Mucosa of descending colon (tissue), 3 donors: ENCODE data around the gene KRTAP21-2. TPM values are rescaled to one million over a fixed set of nuclear protein-coding genes. Genes with fewer than 3 reads are reported as not detected.

Experiments used
- ATAC-seq: fragments of 200-7000 bp; cut with Tn5 transposase; one replicate; pipeline ENCODE4 v1.9.1; 2020; ENCODE audit warnings: mild to moderate bottlenecking, moderate library complexity
- DNase-seq, 3 donors: peaks; one replicate each; pipeline ENCODE4 v3.0.0-alpha.2; 2020
- H3K36me3 ChIP-seq: fragments of 200-600 bp; one replicate; pipeline ENCODE4 v1.8.0; 2021; ENCODE audit warnings: low read depth, mild to moderate bottlenecking
- H3K4me1 ChIP-seq: fragments of 200-600 bp; one replicate; pipeline ENCODE4 v1.8.0; 2021; ENCODE audit warnings: low read depth, mild to moderate bottlenecking
- H3K4me3 ChIP-seq: fragments of 200-600 bp; one replicate; pipeline ENCODE4 v1.8.0; 2021; ENCODE audit warnings: mild to moderate bottlenecking
- H3K9me3 ChIP-seq: fragments of 200-600 bp; one replicate; pipeline ENCODE4 v1.8.0; 2021; ENCODE audit warnings: mild to moderate bottlenecking
- intact Hi-C, 2 donors: fragments of 100-400 bp; cut with DNase I in 1 of 2; cut with micrococcal nuclease in 1 of 2; formaldehyde crosslinking; loops; one replicate each; pipeline versions ENCODE4 v1.11.0 to v1.11.1; 2022; cut with DNase I, micrococcal nuclease
- long read RNA-seq, 2 donors: library from polyadenylated mRNA; unstranded; transcript quantifications; one replicate each; pipeline ENCODE4 v2.0.0, GENCODE V29; 2019 to 2021
- total RNA-seq, 3 donors: library from RNA; stranded (reverse); fragmentation: NEBNext Ultra II Directional in 2 of 3; extraction: Animal tissue kit (Norgen Biotek cat#: 25700) in 2 of 3; gene quantifications; one replicate each; pipeline versions ENCODE4 v1.2.1 to v1.2.4, GENCODE V29; 2021 to 2023
- TF ChIP-seq, protein P1 (sequence below): fragments of 200-600 bp; IDR thresholded peaks from one replicate; pipeline ENCODE4 v1.8.0; 2022; ENCODE audit warnings: antibody characterized with exemption, mild to moderate bottlenecking
- donor health status: DM: no; HTN: no; CAD: no; lungs with moderate emphysema.
- donor health status: DM: no; HTN: no; CAD: no.
- donor health status: DM: no; HTN: yes; CAD: no.

KRTAP21-2 gene
- not detected for total RNA-seq
- long read RNA-seq, donor 1, result 0 reads
- long read RNA-seq, donor 2, result 0 reads

DNA sequence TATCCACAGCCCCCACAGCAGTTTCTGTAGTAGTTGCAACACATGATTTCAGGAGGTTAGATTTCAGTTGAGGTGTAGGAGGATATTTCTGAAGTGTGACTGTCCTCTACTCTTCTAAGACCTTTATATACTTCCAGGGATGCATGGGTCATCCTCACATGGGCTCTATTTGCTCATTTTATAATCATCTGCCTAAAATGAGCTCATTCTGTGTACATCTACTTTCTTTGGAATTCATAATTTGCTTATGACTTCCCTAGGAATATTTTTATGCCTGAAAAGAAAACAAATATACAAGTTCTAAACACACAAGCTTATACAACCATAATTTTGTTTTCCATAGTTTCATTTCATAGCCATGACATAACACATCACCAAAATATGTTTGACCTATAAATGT, at the start of gene KRTAP21-2:
TSS of gene KRTAP21-2 (minus strand) at position 101 of the 400 bp plus-strand sequence. CDS start at position 44, 57 bp downstream.
- Histone ChIP-seq H3K9me3 (peaks cover 47% of the 10 kb centered on the region), H3K4me3 (no peak within 1 kb of the TSS), H3K4me1 (no peaks in the 10 kb centered on the region), H3K36me3 (no peaks in the 10 kb centered on the region)
- ATAC-seq, result no peak
- TF ChIP-seq, protein P1, sequence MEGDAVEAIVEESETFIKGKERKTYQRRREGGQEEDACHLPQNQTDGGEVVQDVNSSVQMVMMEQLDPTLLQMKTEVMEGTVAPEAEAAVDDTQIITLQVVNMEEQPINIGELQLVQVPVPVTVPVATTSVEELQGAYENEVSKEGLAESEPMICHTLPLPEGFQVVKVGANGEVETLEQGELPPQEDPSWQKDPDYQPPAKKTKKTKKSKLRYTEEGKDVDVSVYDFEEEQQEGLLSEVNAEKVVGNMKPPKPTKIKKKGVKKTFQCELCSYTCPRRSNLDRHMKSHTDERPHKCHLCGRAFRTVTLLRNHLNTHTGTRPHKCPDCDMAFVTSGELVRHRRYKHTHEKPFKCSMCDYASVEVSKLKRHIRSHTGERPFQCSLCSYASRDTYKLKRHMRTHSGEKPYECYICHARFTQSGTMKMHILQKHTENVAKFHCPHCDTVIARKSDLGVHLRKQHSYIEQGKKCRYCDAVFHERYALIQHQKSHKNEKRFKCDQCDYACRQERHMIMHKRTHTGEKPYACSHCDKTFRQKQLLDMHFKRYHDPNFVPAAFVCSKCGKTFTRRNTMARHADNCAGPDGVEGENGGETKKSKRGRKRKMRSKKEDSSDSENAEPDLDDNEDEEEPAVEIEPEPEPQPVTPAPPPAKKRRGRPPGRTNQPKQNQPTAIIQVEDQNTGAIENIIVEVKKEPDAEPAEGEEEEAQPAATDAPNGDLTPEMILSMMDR, result no peak
- no peak for DNase-seq
- intact Hi-C loops, result no loop called here

DNA sequence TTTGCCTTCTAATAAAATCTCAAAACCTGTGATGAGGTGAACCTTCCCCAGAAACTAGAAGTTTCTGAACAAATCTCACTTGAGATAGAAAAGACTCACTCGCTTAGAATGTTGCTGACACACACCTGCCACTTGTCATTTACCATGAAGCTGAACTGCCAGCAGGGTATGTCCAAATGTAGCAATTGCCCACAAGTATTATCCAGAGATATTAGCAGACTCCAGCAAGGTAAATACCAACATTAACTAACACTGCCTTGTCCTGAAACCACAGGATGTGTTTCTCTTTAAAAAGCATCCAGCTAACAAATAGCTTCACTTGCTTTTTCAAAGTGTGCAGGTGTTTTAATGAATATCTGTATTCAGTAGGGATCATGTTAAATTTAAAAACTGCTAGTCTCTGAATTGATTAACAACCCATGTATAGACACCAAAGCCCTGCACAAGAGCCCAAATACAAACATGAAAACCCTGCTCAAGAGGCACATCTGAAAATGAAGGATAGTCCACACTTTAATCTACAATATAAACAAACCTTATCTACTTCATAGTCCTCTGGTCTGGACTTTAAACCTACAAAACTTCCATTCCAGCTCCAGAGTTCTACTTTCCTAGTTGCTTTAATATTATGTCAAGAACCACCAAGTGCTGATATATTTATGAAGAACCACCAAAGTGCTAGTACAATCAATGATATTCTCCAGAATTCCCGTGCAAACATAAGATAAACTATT, 46.7 kb upstream of the KRTAP21-2 start:
- ATAC-seq (no peak), DNase-seq (no peak)
- Histone ChIP-seq H3K4me3 (no peak overlapping the region), H3K36me3 (no peaks in the 10 kb centered on the region), H3K4me1 (no peaks in the 10 kb centered on the region), H3K9me3 (peaks cover 59% of the 10 kb centered on the region)
- TF ChIP-seq, protein P1, result no peak
- intact Hi-C loops, result no loop called here

DNA sequence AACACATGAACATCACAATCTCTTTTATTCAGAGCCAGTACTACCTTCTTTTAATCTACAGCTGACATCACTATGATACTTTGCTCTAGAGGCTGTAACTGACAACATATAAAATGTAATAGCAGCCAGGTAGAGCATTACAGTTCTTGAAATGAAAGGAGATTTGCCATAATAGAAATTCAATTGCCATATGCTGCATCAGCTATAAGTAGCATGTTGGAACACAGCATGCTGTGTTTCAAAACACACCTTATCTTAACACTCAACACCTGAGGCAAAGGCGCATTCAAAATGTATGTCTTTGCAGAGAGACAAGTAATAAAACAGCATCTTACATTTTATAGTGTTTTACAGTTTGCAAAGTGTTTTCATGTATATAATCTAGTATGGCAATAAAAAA, 32.2 kb upstream of the KRTAP21-2 start:
- no peak overlapping the region for H3K4me3 ChIP-seq
- DNase-seq, result no peak
- H3K9me3 ChIP-seq, result peaks cover 57% of the 10 kb centered on the region
- intact Hi-C loops, result no loop called here
- ATAC-seq, result no peak
- H3K36me3 ChIP-seq, result no peaks in the 10 kb centered on the region
- H3K4me1 ChIP-seq, result no peaks in the 10 kb centered on the region
- TF ChIP-seq, protein P1, result no peak

DNA sequence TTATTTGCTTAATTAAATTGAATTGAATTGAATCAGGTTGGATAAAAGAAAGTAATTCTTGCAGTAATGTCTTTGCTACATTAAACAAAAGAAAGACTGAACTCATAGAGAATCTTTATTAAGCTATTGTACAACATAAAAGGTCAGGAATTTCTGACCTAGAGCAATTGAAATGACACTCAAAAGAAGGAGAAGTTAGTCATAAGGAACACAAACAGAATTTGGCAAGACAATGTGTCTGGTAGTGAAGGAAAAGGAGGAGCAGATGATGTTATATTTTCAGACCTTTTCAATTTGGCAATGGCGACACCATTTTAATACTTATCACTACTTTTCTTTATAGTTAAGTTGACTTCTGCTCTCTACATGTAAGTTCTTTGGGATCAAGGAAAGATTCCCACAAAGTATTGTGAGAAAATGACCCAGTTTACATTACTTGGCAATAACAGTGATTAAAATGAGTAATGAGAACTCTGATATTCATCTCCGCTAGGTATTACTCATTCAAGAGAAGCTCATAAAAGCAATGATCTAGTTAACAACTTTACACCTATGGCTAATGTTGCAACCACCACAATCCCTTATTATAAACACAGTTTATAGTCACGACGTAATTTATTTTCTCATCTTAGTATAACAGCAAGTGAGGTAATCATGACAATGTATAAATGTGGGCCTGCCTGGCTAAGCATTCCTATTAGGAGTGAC, 22.8 kb upstream of the KRTAP21-2 start:
- intact Hi-C loops, result no loop called here
- H3K4me3 ChIP-seq, result no peak overlapping the region
- H3K36me3 ChIP-seq, result no peaks in the 10 kb centered on the region
- ATAC-seq (no peak), DNase-seq (no peak)
- H3K9me3 ChIP-seq, result peaks cover 51% of the 10 kb centered on the region
- no peaks in the 10 kb centered on the region for H3K4me1 ChIP-seq
- TF ChIP-seq, protein P1, result no peak

DNA sequence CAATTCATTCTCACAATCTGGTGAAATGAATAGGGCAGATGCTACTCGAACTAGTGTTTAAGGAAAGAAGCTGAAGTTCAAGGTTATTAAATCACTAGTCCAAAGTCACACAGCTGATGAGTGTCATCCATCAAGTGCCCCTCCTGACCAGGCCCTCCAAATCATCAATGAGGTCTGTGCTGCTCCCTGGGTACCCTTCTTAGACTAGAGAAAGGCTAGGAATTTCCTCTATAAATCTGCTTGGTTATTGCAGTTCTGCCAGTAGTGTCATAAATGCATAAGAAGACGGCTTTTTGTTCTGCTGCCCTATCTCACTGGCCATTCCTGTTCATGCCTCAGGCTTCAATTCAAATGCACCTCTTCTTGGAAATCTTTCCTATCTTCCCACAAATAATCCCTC, 13.7 kb upstream of the KRTAP21-2 start:
- no peaks in the 10 kb centered on the region for H3K36me3 ChIP-seq
- H3K4me3 ChIP-seq, result no peak overlapping the region
- ATAC-seq (no peak), DNase-seq (no peak)
- H3K4me1 ChIP-seq, result no peaks in the 10 kb centered on the region
- TF ChIP-seq, protein P1, result no peak
- intact Hi-C loops, result no loop called here
- H3K9me3 ChIP-seq, result peaks cover 32% of the 10 kb centered on the region
